Stimulated activated CD4-positive, alpha-beta T cell treated with anti-CD3 and anti-CD28 coated beads, Interleukin-4, amount 100 ng/mL, for 24 hours (primary cell): Measurements from ENCODE around the gene SIAH3.
"Not testable (repeated sequence)": the region's sequence is repeated elsewhere in the genome, so short reads cannot be mapped to it uniquely, and the experiment has no call there.

ENCODE experiments used
- DNase-seq: peaks from one replicate; pipeline ENCODE4 v3.0.0-alpha.2; 2020

SIAH3 gene, protein sequence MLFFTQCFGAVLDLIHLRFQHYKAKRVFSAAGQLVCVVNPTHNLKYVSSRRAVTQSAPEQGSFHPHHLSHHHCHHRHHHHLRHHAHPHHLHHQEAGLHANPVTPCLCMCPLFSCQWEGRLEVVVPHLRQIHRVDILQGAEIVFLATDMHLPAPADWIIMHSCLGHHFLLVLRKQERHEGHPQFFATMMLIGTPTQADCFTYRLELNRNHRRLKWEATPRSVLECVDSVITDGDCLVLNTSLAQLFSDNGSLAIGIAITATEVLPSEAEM

DNA sequence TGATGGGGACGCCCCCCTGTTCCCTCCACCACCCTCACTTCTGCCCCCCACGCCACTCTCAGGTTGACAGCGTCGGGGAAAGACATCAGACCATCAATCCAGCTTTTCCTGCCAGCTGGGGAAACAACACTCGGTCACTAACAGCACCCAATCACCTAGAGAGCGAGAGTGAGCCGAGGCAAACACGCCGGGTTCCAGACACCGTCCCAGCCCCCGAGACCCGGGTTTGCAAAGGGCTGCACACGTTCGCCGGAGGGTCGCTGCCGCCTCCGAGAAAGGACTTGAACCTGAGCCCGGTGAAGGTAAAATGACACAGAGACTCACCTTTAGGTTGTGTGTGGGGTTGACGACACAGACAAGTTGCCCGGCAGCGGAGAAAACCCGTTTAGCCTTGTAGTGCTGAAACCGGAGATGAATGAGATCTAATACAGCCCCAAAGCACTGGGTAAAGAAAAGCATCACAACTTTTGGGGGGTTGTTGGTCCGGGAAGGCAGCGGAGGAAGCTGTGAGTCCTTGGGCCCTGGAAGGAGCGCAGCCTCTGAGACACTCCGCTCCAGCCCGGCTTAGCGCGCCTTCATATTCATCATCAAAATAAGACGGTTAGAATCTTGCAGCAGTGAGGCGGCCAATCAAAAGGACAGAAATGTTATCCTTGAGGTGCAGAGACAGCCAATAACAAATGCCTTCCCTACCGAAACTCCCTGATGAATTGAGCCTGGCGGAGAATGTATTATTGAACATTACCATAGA, at the start of gene SIAH3:
Gene SIAH3 (minus strand): TSS at position 583 of the 751 bp plus-strand sequence. CDS start 124 bp downstream, at position 459.
- peak; percentile 27 for DNase-seq

DNA sequence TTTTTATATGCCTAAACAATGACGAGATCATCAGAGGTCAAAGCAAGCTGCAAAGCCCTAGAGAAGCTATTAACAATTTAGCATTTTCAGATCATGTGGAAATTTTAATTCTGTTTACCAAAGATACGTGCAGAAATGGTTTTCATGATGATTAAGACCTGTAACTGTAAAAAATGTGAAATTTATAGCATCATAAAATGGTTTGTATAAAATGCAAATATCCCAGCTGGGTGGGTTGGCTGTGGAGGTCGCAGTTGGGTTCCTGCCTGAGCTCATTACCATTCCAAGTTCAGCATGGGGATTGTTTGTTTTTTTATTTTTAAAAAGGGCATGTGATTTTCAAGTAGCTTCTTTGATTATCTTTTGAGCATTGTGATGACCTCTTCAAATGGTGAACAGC, 47.9 kb upstream of the SIAH3 start:
- DNase-seq = no peak

DNA sequence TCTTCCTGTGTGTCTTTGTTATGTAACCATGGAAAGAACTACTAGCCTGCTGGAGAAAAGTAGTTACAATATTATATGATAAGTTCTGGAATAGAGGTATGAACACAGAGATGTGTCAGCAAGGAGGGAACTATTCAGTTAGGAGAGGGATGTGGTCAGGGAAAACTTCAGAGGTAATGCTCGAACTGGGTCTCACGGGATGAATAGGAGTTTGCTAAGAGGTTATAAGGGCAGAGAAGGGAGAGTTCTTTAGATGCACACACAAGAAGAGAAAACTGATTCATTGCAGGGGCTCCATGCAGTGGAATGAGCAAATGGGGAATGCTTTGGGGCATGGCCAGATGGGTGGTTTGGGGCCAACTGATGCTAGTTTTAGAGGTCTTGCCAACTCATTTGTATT, 46.0 kb upstream of the SIAH3 start:
- DNase-seq = no peak

DNA sequence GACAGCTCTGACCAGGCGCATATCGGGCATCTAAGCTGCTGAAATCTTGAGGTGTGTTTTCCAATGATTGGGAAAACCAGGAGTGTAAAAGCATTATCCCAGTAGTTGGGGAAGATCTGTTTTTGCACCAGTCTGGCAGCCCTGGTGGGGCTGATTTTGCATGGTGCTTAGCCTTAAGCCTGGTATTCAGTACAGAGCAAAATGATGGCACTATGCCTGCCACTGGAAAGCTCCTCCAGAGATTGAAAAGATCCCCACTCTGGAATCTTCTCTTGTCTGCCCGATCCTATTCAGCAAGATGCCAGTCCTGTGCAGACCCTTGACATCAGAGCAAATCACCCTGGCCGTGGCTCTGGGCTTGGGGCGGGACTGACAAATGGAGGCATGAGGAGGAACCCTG, 44.7 kb upstream of the SIAH3 start:
- no peak for DNase-seq

DNA sequence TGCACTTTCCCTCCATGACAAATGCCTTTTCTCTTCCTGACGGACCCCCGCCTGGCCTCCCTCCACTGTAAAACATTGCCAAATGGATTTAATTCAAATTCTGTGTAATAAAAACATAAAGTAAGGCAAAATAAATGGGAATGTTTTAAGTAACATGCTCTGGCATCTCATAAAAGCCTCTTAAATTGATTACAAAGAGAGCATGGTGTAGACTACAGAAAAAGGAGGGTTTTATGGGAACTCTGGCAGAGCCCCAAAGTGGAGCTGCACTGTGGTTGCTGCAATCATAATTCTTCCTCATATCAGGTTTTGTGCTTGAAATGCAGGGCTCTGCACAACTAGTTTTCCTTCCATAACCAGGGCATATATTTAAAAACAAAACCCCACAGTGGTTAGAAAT, 44.3 kb upstream of the SIAH3 start:
- no peak for DNase-seq

DNA sequence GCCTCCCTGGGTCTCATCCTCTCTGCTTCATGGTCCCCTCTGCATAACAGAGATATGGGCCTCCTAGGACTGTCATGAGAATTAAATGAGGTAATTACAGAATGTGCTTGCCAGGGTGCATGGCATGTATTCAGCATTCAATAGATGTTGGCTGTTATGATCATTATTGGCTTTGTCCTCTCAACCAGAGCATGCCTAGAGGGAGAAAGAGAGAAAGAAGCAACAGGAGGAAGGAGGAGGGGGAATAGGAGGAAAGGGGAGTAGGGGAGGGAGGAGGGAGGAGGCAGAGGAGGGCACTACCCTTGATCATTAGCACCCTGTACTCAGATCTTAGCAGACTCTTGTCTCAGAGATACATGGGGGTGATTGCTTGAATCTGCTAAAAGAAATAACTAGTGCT, 41.0 kb upstream of the SIAH3 start:
- no peak for DNase-seq

DNA sequence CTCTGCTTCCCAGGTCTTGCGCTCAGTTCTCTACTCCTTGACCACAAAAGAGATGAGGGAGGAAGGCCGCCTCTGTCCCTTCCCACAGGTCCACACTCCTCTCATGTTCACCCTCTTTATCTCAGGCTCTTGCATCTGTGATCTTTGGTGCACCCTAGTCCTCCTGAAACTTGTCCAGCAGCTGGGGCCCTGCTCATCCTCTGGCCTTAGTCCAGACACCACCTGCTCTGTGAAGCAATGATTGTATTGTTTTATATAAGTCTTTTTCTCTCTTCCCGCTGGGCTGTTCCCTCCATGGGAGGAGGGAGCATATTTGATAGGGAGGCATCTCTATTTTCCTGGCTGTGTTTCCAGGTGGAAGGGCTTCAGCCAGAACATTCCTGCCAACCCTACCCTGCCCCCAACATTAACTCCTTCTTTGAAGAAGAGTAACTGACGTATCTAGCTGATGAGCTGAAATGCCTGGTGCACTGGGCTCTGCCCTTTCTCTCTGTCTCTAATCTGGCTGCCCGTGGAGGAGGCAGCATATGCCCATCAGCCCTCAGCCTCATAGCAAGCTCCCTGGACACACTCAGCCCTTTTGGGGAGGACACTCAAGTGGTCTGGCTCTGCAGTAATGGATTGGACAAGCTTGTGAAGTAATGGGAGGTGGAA, 38.2 kb upstream of the SIAH3 start:
- no peak for DNase-seq

DNA sequence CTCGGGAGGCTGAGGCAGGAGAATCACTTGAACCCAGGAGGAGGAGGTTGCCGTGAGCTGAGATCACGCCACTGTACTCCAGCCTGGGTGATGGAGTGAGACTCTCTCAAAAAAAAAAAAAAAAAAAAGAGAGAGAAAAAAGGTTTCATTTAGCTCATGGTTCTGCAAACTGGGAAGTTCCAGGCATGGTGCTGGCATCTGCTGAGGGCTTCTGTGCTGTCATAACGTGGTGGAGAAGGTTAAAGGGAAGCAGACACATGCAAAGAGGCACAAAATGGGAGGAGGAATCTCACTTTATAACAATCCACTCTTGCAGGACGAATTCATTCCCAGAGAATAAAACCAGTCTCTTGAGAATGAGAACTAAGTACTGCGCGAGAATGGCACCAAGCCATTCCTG, 34.9 kb upstream of the SIAH3 start:
- DNase-seq = no peak

DNA sequence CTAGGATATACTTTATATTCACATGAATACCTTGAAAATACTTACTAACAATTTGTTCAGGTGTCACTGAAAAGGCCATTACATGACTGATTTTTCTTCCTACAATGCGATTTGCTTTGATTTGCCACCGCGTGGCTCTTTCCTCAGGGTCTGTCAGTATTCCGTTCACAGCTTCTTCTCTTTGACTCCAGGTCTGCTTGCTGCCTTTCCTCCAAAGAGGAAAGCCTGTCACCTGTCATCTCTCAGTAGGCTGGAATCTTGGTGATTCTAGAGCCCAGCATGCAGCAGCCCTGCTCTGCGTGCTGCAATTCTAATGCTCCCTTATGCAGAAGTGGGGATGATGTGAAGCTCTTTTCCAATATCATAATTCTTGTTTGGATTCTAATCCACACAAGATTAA, 33.6 kb upstream of the SIAH3 start:
- DNase-seq = no peak

DNA sequence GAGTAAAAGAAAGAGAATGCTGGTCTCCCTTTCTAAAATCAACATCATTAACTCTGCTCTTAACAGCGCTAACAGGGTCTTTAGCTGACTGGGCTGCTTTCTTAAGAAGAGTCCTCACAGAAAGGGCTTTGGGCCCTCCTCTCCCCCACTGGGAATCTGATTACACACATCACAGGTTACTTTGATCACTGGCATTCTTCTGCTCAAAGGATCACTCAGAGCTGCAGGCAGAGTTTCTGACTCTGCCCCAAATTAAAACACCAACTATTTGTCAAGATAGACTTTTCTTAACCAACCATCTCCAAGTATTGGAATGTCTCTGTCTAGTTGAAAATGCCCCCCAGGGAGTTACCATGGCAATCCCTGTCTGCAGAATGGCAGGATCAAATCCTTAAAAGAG, 31.1 kb upstream of the SIAH3 start:
- no peak for DNase-seq

DNA sequence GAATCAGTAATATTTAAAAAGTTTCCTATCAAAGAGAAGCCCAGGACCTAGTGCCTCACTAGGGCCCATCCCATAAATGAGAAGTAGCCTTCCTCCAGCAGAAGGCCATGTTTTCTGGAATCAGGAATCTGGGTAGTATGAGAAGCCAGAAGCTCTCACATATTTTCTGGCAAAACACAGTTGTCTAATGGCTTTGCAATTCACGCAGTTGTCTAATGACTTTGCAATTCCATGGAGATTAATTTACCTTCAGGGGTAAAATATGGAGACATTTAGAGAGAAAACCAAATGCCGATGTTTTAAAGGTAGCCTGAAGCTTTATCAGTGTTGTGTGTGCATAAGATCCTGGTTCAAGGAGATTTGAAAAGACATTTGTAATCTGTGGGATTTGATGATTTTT, 29.8 kb upstream of the SIAH3 start:
- DNase-seq = no peak

DNA sequence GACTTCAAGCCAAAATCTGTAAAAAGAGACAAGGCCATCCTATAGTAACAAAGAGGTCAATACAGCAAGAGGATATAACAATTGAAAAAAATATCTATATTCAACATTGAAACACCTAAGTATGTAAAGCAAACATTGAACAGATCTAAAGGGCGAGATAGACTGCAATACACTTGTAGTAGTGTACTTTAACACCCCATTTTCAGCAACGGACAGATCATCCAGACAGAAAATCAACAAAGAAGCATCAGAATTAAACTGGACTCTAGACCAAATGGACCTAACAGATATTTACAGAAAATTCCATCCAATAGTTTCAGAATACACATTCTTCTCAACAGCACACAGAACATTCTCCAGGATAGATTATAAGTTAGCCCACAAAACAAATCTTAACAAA, 28.7 kb upstream of the SIAH3 start:
- no peak for DNase-seq

DNA sequence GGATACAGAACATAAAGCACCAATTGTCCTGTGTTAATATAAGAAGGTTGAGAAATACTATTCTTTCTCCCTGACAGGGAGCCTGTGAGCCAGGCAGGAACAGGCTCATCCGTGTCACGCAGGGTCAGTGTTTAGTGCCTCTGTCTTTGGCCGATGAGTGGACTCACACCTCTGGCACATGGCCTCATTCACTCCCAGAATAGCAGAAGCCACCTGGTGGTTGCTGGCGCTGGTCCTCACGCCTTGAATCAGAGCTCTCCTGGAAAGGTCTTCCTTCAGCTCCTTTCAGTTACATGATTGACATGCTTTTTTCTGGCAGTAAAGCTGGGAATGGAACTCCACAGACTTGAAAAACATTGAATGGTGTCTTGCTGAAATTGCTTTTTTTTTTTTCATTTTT, 28.1 kb upstream of the SIAH3 start:
- DNase-seq = no peak

DNA sequence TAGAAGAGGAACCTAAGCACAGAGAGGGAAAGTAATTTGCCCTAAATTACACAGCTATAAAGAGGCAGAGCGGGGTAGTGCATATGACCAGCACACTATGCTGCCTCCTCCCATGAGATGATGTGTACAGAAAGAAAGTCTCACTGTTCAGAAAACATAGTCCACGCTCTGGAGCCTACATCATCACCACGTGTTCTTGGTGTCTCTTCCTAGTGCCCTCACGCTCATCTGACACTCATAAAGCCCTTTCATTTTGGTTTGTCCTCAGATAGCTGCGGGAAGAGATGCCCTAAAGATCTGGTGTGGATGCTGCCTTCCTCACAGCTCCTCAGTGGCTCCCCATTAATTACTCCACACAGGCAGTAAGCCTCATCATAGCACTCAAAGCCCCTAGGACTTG, 27.4 kb upstream of the SIAH3 start:
- no peak for DNase-seq

DNA sequence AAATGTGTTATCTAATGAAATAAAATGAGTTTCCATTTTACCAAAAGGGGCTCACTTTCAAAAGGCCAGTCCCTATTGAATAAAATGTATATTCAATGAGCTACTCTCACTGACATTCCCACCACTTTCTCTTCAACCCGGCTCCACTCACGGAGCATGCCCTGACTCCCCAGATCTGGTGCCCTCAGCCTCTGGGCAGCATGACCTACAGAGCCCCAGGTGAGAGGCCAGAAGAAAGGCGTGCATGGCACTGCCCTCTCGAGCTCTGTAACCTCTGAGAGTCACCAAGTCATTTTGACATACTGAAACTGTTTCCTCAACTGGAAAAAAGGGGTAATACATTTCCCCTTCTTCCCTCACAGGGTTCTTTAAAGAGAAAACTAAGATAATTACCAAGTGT, 25.2 kb upstream of the SIAH3 start:
- no peak for DNase-seq

DNA sequence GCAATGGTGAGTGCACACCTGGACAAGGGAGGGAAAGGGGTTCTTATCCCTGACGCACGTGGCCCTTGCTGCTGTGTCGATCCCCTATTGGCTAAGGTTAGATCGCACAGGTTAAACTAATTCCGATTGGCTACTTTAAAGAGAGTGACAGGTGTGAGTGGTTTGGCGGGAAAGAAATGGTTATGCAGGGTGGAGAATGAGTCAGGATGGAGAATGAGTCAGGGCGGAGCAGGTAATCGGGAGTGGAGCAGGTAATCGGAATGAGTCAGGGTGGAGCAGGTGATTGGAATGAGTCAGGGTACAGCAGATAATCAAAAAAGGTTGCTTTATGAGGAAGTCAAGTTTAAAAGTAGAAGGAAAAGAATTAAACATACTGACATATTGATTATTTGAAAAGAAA, 24.4 kb upstream of the SIAH3 start:
- DNase-seq = no peak

DNA sequence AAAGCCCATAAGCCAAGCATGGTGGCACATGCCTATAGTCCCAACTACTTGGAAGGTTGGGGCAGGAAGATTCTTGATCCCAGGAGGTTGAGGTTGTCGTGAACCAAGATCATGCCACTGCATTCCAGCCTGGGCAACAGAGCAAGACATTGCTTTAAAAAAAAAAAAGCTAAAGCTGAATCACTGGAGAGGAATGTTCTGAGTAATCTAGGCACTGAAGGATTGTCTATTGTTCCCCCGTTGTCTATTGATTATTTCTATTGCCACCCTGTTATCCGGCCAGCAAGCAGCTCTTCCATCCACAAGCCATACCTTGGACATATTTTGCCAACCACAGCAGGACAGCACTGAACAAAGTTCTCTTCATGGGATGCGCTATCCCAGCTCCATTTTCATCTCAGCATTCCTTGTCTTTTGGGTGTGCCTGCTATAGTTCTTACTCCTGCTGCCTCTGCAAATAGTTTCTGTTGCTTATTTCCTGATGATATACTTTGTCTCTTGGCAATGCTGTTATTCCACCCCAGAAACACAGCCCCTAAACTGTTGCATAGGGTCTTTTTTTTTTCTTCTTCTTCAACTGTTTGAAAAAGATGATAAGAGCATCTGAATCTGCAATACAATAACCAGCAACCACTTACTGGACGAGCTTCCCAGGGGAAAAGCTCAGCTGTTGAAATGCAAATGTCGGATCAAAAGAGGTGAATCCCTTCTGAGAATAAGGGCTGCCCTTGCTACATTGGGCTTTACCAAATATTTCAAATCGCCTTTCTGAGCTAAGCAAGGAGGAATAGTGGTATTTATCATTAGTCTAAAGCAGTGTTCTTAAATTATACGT, 22.2 kb upstream of the SIAH3 start:
- no peak for DNase-seq

DNA sequence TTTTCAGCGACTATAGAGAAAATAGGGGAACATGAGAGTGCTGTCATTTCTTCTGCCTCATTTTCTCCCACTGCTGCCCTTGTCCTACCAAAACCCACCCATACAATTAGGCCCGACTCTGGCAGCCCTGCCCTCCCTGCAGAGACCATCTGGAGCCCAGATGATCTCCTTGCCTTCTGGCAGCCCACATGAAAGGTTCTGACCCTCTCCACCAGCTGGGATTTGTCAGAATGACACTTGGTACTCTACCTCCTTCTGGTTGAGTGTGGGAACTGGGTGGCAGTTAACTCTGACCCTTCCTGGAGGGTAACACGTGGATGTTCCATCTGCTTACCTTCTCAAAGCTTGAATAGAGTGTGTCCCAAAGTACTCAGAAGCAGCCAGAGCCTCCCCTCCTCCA, 21.0 kb upstream of the SIAH3 start:
- no peak for DNase-seq

DNA sequence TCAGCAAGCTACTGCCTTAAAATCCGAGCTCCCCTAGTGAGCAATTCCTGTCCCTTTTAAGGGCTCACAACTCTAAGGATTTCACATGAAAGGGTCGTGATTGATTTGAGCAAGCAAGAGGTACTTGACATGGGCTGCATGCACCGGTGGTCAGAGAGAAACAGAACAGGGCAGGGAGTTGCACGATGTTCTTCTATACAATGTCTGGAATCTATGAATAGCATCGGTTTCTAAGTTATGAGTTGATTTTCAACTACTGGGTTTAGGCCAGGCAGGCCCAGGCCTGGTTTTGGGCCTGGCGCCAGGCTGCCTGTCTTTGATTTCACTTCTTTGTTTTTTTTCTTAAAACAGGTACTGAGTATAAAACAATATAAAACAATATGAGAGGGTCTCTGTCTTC, 19.6 kb upstream of the SIAH3 start:
- DNase-seq = not testable (repeated sequence)

DNA sequence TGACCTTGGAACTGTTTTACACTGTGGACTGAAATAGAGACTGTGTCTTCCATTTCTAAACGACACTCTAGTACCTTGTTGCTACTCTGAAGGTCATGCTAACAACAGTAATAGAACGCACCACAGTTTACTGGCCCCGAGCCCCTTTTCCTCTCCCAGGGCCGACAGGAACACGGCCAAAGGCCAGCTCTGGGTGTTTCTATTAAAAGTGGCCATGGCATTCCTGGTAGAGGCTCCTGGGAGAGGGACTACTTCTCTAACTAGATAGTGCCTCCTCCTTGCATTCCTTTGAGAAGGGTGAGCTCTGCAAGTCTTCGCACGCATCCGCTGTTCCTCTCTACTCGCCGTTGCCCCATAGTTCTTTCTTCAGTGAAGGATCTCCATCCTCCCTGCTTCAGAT, 18.7 kb upstream of the SIAH3 start:
- no peak for DNase-seq

DNA sequence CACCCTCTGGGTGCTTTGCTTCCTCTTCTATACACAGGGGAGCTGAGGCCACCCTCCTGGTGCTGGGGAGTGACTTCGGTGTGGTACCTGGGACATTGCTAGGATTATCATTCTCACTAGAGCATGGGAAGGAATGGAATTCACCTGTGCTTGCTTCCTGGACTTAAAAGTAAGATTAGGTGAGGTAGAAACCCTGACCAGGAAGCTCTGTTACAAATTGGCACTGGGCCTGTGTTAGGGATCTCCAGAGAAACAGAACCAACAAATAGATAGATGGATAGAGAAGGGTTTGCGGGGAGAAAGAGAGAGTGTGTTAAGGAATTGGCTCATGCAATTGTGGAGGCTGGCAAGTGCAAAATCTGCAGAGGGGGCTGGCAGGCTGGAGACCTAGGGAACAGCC, 13.9 kb upstream of the SIAH3 start:
- DNase-seq = no peak

DNA sequence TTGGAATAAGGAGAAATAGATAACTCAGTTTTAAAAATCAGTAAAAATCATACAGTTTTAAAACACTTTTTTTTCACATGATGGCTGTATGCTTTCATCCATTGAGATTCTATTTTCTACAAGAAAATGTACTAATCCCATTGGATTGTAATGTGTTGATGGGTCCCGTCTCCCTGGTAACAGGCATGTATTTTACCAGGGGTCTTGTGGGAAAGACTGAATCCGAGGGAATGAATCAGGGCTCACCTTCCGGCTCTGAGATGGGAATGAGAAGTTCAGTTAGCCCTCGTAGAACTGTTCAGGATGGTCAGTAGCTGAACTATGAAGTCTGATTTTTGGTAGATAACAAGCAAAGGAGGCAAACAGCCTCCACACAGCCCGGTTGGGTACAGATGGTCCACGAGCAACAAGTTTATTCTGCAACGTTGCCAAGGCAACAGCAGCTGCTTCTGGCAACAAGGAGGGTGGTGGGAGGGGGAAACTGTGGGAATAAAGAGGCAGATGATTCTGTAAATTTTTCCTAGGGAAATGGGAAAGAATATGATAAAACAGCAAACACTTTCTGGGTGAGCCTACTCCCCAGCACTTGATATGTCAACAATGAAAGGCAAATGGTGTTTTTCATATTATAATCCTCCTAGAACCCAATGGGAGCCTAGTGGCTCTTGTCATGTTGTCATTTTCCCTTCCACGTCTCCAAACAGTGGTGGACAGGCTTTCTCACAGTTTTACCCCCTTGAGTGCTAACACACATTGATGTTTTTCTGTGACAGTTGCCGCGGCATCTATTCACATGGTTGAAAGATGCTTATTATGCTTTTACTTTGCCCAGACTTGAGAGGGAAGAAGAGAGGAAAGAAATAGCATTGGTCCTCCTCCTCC, 12.4 kb upstream of the SIAH3 start:
- no peak for DNase-seq
